Panc1 (cell line): ENCODE results near the gene CFAP58.

Experiments used
- POLR2AphosphoS5 ChIP-seq: IDR thresholded peaks from 2 replicates; pipeline ENCODE4 v1.6.1; 2012; ENCODE audit warnings: mild to moderate bottlenecking, low read depth, low read length, moderate library complexity
- SIN3A ChIP-seq: IDR thresholded peaks from 2 replicates; pipeline ENCODE4 v1.6.1; 2012; ENCODE audit warnings: low read depth, mild to moderate bottlenecking, low read length, moderate library complexity, borderline replicate concordance; ENCODE audit not compliant: insufficient read depth
- TCF7L2 ChIP-seq: IDR thresholded peaks from 2 replicates; pipeline ENCODE4 v1.6.1; 2011; ENCODE audit warnings: mild to moderate bottlenecking, low read depth, low read length, inconsistent platforms
- TF ChIP-seq, protein P1 (sequence below): fragments of 450-650 bp; IDR thresholded peaks from 2 replicates; pipeline ENCODE4 v1.5.1; 2017; ENCODE audit warnings: mild to moderate bottlenecking
- TF ChIP-seq, protein P2 (sequence below), 2 experiments: IDR thresholded peaks; 2 replicates each; pipeline ENCODE4 v1.6.1; 2011 to 2012; ENCODE audit warnings: low read depth in 2 of 2, control low read depth in 1 of 2, low read length in 1 of 2, mild to moderate bottlenecking in 1 of 2, moderate library complexity in 1 of 2; ENCODE audit not compliant: insufficient read depth in 1 of 2

DNA sequence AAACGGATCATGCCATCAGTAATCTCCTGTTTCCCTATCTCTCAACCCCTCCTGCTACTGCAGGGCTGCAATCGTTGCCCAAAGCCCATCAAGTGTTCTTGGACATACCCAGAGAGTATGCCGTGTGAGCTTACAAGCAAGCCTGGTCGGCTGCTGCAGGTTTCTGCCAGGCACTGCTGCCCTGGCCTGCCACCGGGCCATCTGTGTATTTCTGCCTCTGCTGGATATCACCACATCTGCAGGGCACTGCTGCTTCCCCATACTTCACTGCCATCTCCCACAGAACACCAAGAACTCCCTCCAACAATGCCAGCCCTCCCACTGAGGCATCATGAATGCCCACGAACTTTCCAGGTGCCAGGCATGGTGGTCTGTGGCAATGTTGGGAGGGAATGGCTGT lies 149.3 kb downstream of the CFAP58 start:
- TF ChIP-seq, protein P1, sequence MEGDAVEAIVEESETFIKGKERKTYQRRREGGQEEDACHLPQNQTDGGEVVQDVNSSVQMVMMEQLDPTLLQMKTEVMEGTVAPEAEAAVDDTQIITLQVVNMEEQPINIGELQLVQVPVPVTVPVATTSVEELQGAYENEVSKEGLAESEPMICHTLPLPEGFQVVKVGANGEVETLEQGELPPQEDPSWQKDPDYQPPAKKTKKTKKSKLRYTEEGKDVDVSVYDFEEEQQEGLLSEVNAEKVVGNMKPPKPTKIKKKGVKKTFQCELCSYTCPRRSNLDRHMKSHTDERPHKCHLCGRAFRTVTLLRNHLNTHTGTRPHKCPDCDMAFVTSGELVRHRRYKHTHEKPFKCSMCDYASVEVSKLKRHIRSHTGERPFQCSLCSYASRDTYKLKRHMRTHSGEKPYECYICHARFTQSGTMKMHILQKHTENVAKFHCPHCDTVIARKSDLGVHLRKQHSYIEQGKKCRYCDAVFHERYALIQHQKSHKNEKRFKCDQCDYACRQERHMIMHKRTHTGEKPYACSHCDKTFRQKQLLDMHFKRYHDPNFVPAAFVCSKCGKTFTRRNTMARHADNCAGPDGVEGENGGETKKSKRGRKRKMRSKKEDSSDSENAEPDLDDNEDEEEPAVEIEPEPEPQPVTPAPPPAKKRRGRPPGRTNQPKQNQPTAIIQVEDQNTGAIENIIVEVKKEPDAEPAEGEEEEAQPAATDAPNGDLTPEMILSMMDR = no peak
- TF ChIP-seq POLR2AphosphoS5 = no peak
- TF ChIP-seq, protein P2, sequence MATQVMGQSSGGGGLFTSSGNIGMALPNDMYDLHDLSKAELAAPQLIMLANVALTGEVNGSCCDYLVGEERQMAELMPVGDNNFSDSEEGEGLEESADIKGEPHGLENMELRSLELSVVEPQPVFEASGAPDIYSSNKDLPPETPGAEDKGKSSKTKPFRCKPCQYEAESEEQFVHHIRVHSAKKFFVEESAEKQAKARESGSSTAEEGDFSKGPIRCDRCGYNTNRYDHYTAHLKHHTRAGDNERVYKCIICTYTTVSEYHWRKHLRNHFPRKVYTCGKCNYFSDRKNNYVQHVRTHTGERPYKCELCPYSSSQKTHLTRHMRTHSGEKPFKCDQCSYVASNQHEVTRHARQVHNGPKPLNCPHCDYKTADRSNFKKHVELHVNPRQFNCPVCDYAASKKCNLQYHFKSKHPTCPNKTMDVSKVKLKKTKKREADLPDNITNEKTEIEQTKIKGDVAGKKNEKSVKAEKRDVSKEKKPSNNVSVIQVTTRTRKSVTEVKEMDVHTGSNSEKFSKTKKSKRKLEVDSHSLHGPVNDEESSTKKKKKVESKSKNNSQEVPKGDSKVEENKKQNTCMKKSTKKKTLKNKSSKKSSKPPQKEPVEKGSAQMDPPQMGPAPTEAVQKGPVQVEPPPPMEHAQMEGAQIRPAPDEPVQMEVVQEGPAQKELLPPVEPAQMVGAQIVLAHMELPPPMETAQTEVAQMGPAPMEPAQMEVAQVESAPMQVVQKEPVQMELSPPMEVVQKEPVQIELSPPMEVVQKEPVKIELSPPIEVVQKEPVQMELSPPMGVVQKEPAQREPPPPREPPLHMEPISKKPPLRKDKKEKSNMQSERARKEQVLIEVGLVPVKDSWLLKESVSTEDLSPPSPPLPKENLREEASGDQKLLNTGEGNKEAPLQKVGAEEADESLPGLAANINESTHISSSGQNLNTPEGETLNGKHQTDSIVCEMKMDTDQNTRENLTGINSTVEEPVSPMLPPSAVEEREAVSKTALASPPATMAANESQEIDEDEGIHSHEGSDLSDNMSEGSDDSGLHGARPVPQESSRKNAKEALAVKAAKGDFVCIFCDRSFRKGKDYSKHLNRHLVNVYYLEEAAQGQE (IDR thresholded peaks at IDR 0.05; ENCODE audit: insufficient read depth in 1 of 2, low read depth in 2 of 2, low read length in 1 of 2) = no peak
- TF ChIP-seq SIN3A = no peak
- TF ChIP-seq TCF7L2 = no peak
